IMR-90 (cell line): Measurements from ENCODE around the gene CXXC4. TPM values are rescaled to one million over a fixed set of nuclear protein-coding genes. Genes with fewer than 3 reads are reported as not detected.

ENCODE experiments used
- ATAC-seq: fragments of 200-7000 bp; cut with Tn5 transposase; 2 replicates; pipeline ENCODE4 v1.9.1; 2020; ENCODE audit warnings: low read depth, mild to moderate bottlenecking, moderate library complexity
- BruUV-seq: library from RNA; stranded (reverse); fragments of 400-500 nt; replicated peaks from 2 replicates; lab custom pipeline; 2021; lab: Mats Ljungman, UMichigan
- CTCF ChIA-PET: fragments of 300-600 bp; formaldehyde crosslinking; extraction: SDS; loops from one replicate; lab custom pipeline; 2021; ENCODE audit warnings: antibody characterized with exemption; lab: Yijun Ruan, JAX
- POLR2A ChIA-PET: fragments of 300-600 bp; sonication (Branson Sonifier 250); formaldehyde crosslinking; loops from one replicate; lab custom pipeline; 2022; ENCODE audit warnings: antibody characterized with exemption; ENCODE audit not compliant: unreplicated experiment; lab: Charles Lee
- DNase-seq: peaks from one replicate; pipeline ENCODE4 v3.0.0; 2013
- H2AFZ ChIP-seq: replicated peaks from 2 replicates; pipeline ENCODE3; 2013; ENCODE audit warnings: low read length, mild to moderate bottlenecking; ENCODE audit not compliant: poor library complexity
- H2AK5ac ChIP-seq: 2 replicates; pipeline ENCODE4 v1.6.1; 2013; ENCODE audit warnings: low read depth, low read length, inconsistent platforms
- H2AK9ac ChIP-seq: replicated peaks from 2 replicates; pipeline ENCODE3; 2013; ENCODE audit warnings: mild to moderate bottlenecking, low read depth, low read length, moderate library complexity; ENCODE audit not compliant: poor library complexity
- H2BK120ac ChIP-seq: 2 replicates; pipeline ENCODE4 v1.6.1; 2013; ENCODE audit warnings: low read depth, low read length, inconsistent platforms
- H2BK15ac ChIP-seq: 3 replicates; pipeline ENCODE4 v1.6.1; 2013; ENCODE audit warnings: low read depth, low read length, inconsistent platforms
- H2BK20ac ChIP-seq: 2 replicates; pipeline ENCODE4 v1.6.1; 2013; ENCODE audit warnings: low read depth, mild to moderate bottlenecking, inconsistent platforms, low read length, moderate library complexity
- H2BK5ac ChIP-seq: 2 replicates; pipeline ENCODE4 v1.6.1; 2013; ENCODE audit warnings: mild to moderate bottlenecking, low read depth, low read length, inconsistent platforms; ENCODE audit not compliant: poor library complexity, severe bottlenecking
- H3K14ac ChIP-seq: replicated peaks from 2 replicates; pipeline ENCODE4 v1.6.1; 2013; ENCODE audit warnings: low read depth, low read length, inconsistent platforms
- H3K18ac ChIP-seq: 2 replicates; pipeline ENCODE4 v1.6.1; 2013; ENCODE audit warnings: low read depth, low read length, control low read depth
- H3K23ac ChIP-seq: 2 replicates; pipeline ENCODE4 v1.6.1; 2013; ENCODE audit warnings: low read depth, low read length, inconsistent platforms
- H3K27ac ChIP-seq: 2 replicates; pipeline ENCODE4 v1.5.1; 2013; ENCODE audit warnings: mild to moderate bottlenecking, control low read depth, low read length; ENCODE audit not compliant: insufficient read depth
- H3K27me3 ChIP-seq: 2 replicates; pipeline ENCODE4 v1.6.1; 2013; ENCODE audit warnings: low read length; ENCODE audit not compliant: control insufficient read depth, insufficient read depth
- H3K36me3 ChIP-seq: 2 replicates; pipeline ENCODE4 v1.6.1; 2013; ENCODE audit warnings: low read length, mixed read lengths; ENCODE audit not compliant: control insufficient read depth, insufficient read depth
- H3K4ac ChIP-seq: 2 replicates; pipeline ENCODE4 v1.6.1; 2013; ENCODE audit warnings: low read depth, low read length, inconsistent platforms
- H3K4me1 ChIP-seq: 2 replicates; pipeline ENCODE4 v1.6.1; 2013; ENCODE audit warnings: low read length, mixed read lengths; ENCODE audit not compliant: control insufficient read depth, insufficient read depth
- H3K4me2 ChIP-seq: 2 replicates; pipeline ENCODE4 v1.6.1; 2013; ENCODE audit warnings: low read depth, mild to moderate bottlenecking, control low read depth, low read length, moderate library complexity
- H3K4me3 ChIP-seq: 2 replicates; pipeline ENCODE4 v1.5.1; 2013; ENCODE audit warnings: low read depth, mild to moderate bottlenecking, control low read depth, low read length, moderate library complexity; ENCODE audit not compliant: insufficient read depth
- H3K56ac ChIP-seq: 2 replicates; pipeline ENCODE4 v1.6.1; 2013; ENCODE audit warnings: low read length, inconsistent platforms; ENCODE audit not compliant: insufficient read depth; ENCODE audit errors: extremely low read depth
- H3K79me1 ChIP-seq, 2 experiments: 2 replicates each; pipeline ENCODE4 v1.6.1; 2013; ENCODE audit warnings: low read length in 2 of 2, inconsistent platforms in 1 of 2, low read depth in 1 of 2
- H3K9ac ChIP-seq: 2 replicates; pipeline ENCODE4 v1.6.1; 2013; ENCODE audit warnings: low read depth, low read length, control low read depth
- H3K9me1 ChIP-seq: 2 replicates; pipeline ENCODE4 v1.6.1; 2013; ENCODE audit warnings: low read length, inconsistent platforms; ENCODE audit not compliant: insufficient read depth
- H3K9me3 ChIP-seq: 2 replicates; pipeline ENCODE4 v1.6.1; 2013; ENCODE audit warnings: low read length; ENCODE audit not compliant: control insufficient read depth, insufficient read depth
- H4K20me1 ChIP-seq: 2 replicates; pipeline ENCODE4 v1.6.1; 2013; ENCODE audit warnings: low read length, inconsistent platforms; ENCODE audit not compliant: insufficient read depth
- H4K5ac ChIP-seq: 2 replicates; pipeline ENCODE4 v1.6.1; 2013; ENCODE audit warnings: mild to moderate bottlenecking, low read depth, low read length, control low read depth
- H4K8ac ChIP-seq, 2 experiments: 2 replicates each; pipeline ENCODE4 v1.6.1; 2013; ENCODE audit warnings: low read depth in 2 of 2, low read length in 2 of 2, control low read depth in 1 of 2, inconsistent platforms in 1 of 2
- H4K91ac ChIP-seq: 2 replicates; pipeline ENCODE4 v1.6.1; 2013; ENCODE audit warnings: low read depth, low read length, inconsistent platforms; ENCODE audit not compliant: insufficient read depth
- BHLHE40 ChIP-seq: fragments of 150-350 bp; IDR thresholded peaks from 2 replicates; pipeline ENCODE4 v1.6.1; 2016; ENCODE audit warnings: mild to moderate bottlenecking, low read depth, low read length
- CEBPB ChIP-seq: IDR thresholded peaks from 2 replicates; pipeline ENCODE4 v1.6.1; 2012; ENCODE audit warnings: low read depth, low read length, improper control_type of control experiment
- CHD1 ChIP-seq: IDR thresholded peaks from 2 replicates; pipeline ENCODE4 v1.6.1; 2012; ENCODE audit warnings: low read depth, low read length, improper control_type of control experiment
- CTCF ChIP-seq: conservative IDR thresholded peaks from 2 replicates; pipeline ENCODE4 v1.5.1; 2012; ENCODE audit warnings: mild to moderate bottlenecking, low read depth, low read length, improper control_type of control experiment
- ELK1 ChIP-seq: fragments of 150-350 bp; IDR thresholded peaks from 2 replicates; pipeline ENCODE4 v1.6.1; 2016; ENCODE audit warnings: low read depth, mild to moderate bottlenecking, low read length, moderate library complexity, borderline replicate concordance
- FOS ChIP-seq: fragments of 150-350 bp; IDR thresholded peaks from 2 replicates; pipeline ENCODE4 v1.6.1; 2016; ENCODE audit warnings: low read depth, low read length
- MAFK ChIP-seq: IDR thresholded peaks from 2 replicates; pipeline ENCODE4 v1.6.1; 2012; ENCODE audit warnings: low read depth, low read length, improper control_type of control experiment
- MAZ ChIP-seq: IDR thresholded peaks from 2 replicates; pipeline ENCODE4 v1.6.1; 2012; ENCODE audit warnings: low read depth, mild to moderate bottlenecking, low read length, improper control_type of control experiment, moderate library complexity, borderline replicate concordance
- MXI1 ChIP-seq: IDR thresholded peaks from 2 replicates; pipeline ENCODE4 v1.6.1; 2012; ENCODE audit warnings: low read depth, mild to moderate bottlenecking, low read length, moderate library complexity, borderline replicate concordance
- NFE2L2 ChIP-seq: fragments of 150-350 bp; IDR thresholded peaks from 2 replicates; pipeline ENCODE4 v1.6.1; 2016; ENCODE audit warnings: low read depth, mild to moderate bottlenecking, low read length
- POLR2A ChIP-seq: IDR thresholded peaks from 2 replicates; pipeline ENCODE4 v1.6.1; 2012; ENCODE audit warnings: mild to moderate bottlenecking, low read depth, low read length
- RAD21 ChIP-seq: IDR thresholded peaks from 2 replicates; pipeline ENCODE4 v1.6.1; 2012; ENCODE audit warnings: low read length, improper control_type of control experiment
- RCOR1 ChIP-seq: IDR thresholded peaks from 2 replicates; pipeline ENCODE4 v1.6.1; 2012; ENCODE audit warnings: mild to moderate bottlenecking, low read length, improper control_type of control experiment; ENCODE audit not compliant: insufficient replicate concordance
- RFX5 ChIP-seq: IDR thresholded peaks from 2 replicates; pipeline ENCODE4 v1.8.0; 2012; ENCODE audit warnings: low read depth, mild to moderate bottlenecking, low read length, moderate library complexity
- SMC3 ChIP-seq: fragments of 150-350 bp; IDR thresholded peaks from 2 replicates; pipeline ENCODE4 v1.6.1; 2016; ENCODE audit warnings: low read depth, mild to moderate bottlenecking, antibody characterized with exemption, low read length, moderate library complexity
- USF2 ChIP-seq: fragments of 150-350 bp; IDR thresholded peaks from 2 replicates; pipeline ENCODE4 v1.6.1; 2017; ENCODE audit warnings: mild to moderate bottlenecking, antibody characterized with exemption, low read length, low read depth
- WGBS, 2 experiments: methylation state at CpG; one replicate each; pipeline versions ENCODE4 v1.1.5 to v1.1.7; 2013; ENCODE audit warnings: missing lambda C conversion rate in 2 of 2; ENCODE audit not compliant: insufficient read length in 1 of 2; ENCODE audit errors: extremely low coverage in 2 of 2; 5-methylcytosine and 5-hydroxymethylcytosine counted together
- dilution Hi-C: fragments of 300-500 bp; cut with HindIII; formaldehyde crosslinking; loops from one replicate; pipeline ENCODE4 v1.14.3; 2018; ENCODE audit warnings: low sequenced_read_pairs; ENCODE audit not compliant: unreplicated experiment
- in situ Hi-C: fragments of 300-500 bp; cut with MboI; formaldehyde crosslinking; loops from 3 replicates; pipeline ENCODE4 v1.14.3; 2019; ENCODE audit warnings: low sequenced_read_pairs, inconsistent platforms, mixed read lengths
- intact Hi-C: fragments of 100-400 bp; cut with micrococcal nuclease; formaldehyde crosslinking; loops from 2 replicates; pipeline ENCODE4 v1.10.0; 2022
- polyA plus RNA-seq, 3 experiments: library from polyadenylated mRNA; depleted of rRNA; stranded (reverse); fragments of >200 nt; gene quantifications; 2 replicates each; pipeline ENCODE4 v1.2.3, GENCODE V29; 2012; ENCODE audit warnings: low replicate concordance in 1 of 3
- total RNA-seq: library from RNA; depleted of rRNA; stranded (reverse); fragments of >200 nt; gene quantifications from 2 replicates; pipeline ENCODE4 v1.2.3, GENCODE V29; 2012

CXXC4 gene
- total and polyA plus RNA-seq, 2 of the 4 experiments (the other 2 are of a cell fraction) = not detected

GRCh38 chr4:104504536-104504935 lies 9.8 kb upstream of the CXXC4 start:
- Histone ChIP-seq H4K20me1 (no peaks in the 10 kb centered on the region), H3K4me2 (no peak overlapping the region), H3K27ac (no peak overlapping the region), H4K91ac (no peak overlapping the region), H3K4me1 (no peaks in the 10 kb centered on the region), H3K36me3 (no peaks in the 10 kb centered on the region), H2BK5ac (no peak overlapping the region), H3K14ac (no peak overlapping the region), H3K56ac (no peak overlapping the region), H2BK20ac (no peak overlapping the region), H4K8ac (no peak overlapping the region), H3K27me3 (no peaks in the 10 kb centered on the region), H4K5ac (no peak overlapping the region), H2AK5ac (no peak overlapping the region), H2BK120ac (no peak overlapping the region), H3K9me1 (no peaks in the 10 kb centered on the region), H2BK15ac (no peak overlapping the region), H3K4me3 (no peak overlapping the region), H2AK9ac (no peak overlapping the region), H3K9ac (no peak overlapping the region), H3K9me3 (no peaks in the 10 kb centered on the region), H3K79me1 (no peaks in the 10 kb centered on the region), H3K4ac (no peak overlapping the region), H3K23ac (no peak overlapping the region), H3K18ac (no peak overlapping the region), H2AFZ (no peak overlapping the region)
- ChIA-PET CTCF (no interaction called here), POLR2A (no interaction called here)
- ATAC-seq (no peak), DNase-seq (no peak)
- BruUV-seq = no TSS peak
- in situ Hi-C loops = no loop called here
- no CpG with 5 or more reads among the region's 2 CpGs for WGBS, 2 experiments
- intact Hi-C loops = no loop called here
- dilution Hi-C loops = no loop called here
- TF ChIP-seq USF2 = no peak
- no peak for TF ChIP-seq RAD21
- TF ChIP-seq RFX5 = no peak
- TF ChIP-seq SMC3 = no peak
- TF ChIP-seq MAZ = no peak
- no peak for TF ChIP-seq MAFK
- TF ChIP-seq POLR2A = no peak
- TF ChIP-seq NFE2L2 = no peak
- TF ChIP-seq CHD1 = no peak
- no peak for TF ChIP-seq BHLHE40
- no peak for TF ChIP-seq ELK1
- no peak for TF ChIP-seq FOS
- TF ChIP-seq CTCF = no peak
- TF ChIP-seq RCOR1 = no peak
- TF ChIP-seq MXI1 = no peak
- no peak for TF ChIP-seq CEBPB
